Hepatocyte (in vitro differentiated cells): ENCODE results near the gene ABLIM1. TPM values are rescaled to one million over a fixed set of nuclear protein-coding genes. Genes with fewer than 3 reads are reported as not detected.

Experiments
- DNase-seq: peaks from one replicate; pipeline ENCODE4 v3.0.0-alpha.2; 2016; ENCODE audit warnings: low spot score
- H2AFZ ChIP-seq: fragments of 200-600 bp; sonication (generic); 2 replicates; pipeline ENCODE4 v1.6.0; 2016; ENCODE audit warnings: antibody characterized with exemption, mild to moderate bottlenecking
- H3K27ac ChIP-seq: fragments of 200-600 bp; sonication (generic); 2 replicates; pipeline ENCODE4 v1.5.1; 2016; ENCODE audit warnings: mild to moderate bottlenecking
- H3K27me3 ChIP-seq: fragments of 200-600 bp; sonication (generic); 2 replicates; pipeline ENCODE4 v1.6.1; 2016
- H3K36me3 ChIP-seq: fragments of 200-600 bp; sonication (generic); replicated peaks from 2 replicates; pipeline ENCODE4 v1.5.1; 2016; ENCODE audit warnings: low read depth; ENCODE audit not compliant: insufficient read depth
- H3K4me1 ChIP-seq: fragments of 200-600 bp; sonication (generic); 2 replicates; pipeline ENCODE4 v1.5.1; 2016; ENCODE audit warnings: mild to moderate bottlenecking, moderate library complexity; ENCODE audit not compliant: insufficient read depth
- H3K4me2 ChIP-seq: fragments of 200-600 bp; sonication (generic); 2 replicates; pipeline ENCODE4 v1.6.0; 2016
- H3K4me3 ChIP-seq: fragments of 200-600 bp; sonication (generic); 2 replicates; pipeline ENCODE4 v1.5.1; 2016; ENCODE audit warnings: mild to moderate bottlenecking
- H3K79me2 ChIP-seq: fragments of 200-600 bp; sonication (generic); 2 replicates; pipeline ENCODE4 v1.6.0; 2017; ENCODE audit warnings: mild to moderate bottlenecking
- H3K9me2 ChIP-seq: fragments of 200-600 bp; sonication (generic); replicated peaks from 2 replicates; pipeline ENCODE4 v1.6.0; 2017; ENCODE audit warnings: mild to moderate bottlenecking; ENCODE audit not compliant: insufficient read depth
- H3K9me3 ChIP-seq: fragments of 200-600 bp; sonication (generic); 2 replicates; pipeline ENCODE4 v1.5.1; 2016; ENCODE audit warnings: low read depth, mild to moderate bottlenecking
- H4K20me1 ChIP-seq: fragments of 200-600 bp; sonication (generic); 2 replicates; pipeline ENCODE4 v1.6.0; 2016; ENCODE audit warnings: mild to moderate bottlenecking; ENCODE audit not compliant: insufficient read depth, poor library complexity, severe bottlenecking
- EZH2 ChIP-seq: fragments of 200-600 bp; sonication (generic); IDR thresholded peaks from 2 replicates; pipeline ENCODE4 v1.6.1; 2016; ENCODE audit warnings: antibody characterized with exemption, mild to moderate bottlenecking, borderline replicate concordance
- EZH2phosphoT487 ChIP-seq: fragments of 200-600 bp; sonication (generic); IDR thresholded peaks from one replicate; pipeline ENCODE4 v1.6.1; 2018; ENCODE audit warnings: antibody characterized with exemption, mild to moderate bottlenecking, low read depth, moderate library complexity; ENCODE audit not compliant: unreplicated experiment, severe bottlenecking
- WGBS: methylation state at CpG from one replicate; pipeline ENCODE4 v1.1.6; 2016; ENCODE audit warnings: low lambda C conversion rate; ENCODE audit errors: missing lambda C conversion rate; 5-methylcytosine and 5-hydroxymethylcytosine counted together
- polyA plus RNA-seq: library from polyadenylated mRNA; unstranded; fragments of >200 nt; fragmentation: Nextera tagmentation; extraction: Ambion mirVana; gene quantifications from 2 replicates; pipeline ENCODE4 v1.2.1, GENCODE V29; 2016
- total RNA-seq: library from RNA; depleted of rRNA; stranded (reverse); fragments of >200 nt; gene quantifications from 2 replicates; pipeline ENCODE4 v1.2.3, GENCODE V29; 2014
- TF ChIP-seq, protein P1 (sequence below): fragments of 200-600 bp; sonication (generic); IDR thresholded peaks from 2 replicates; pipeline ENCODE4 v1.5.1; 2016; ENCODE audit warnings: antibody characterized with exemption, mild to moderate bottlenecking; ENCODE audit not compliant: poor library complexity

Gene ABLIM1
- total and polyA plus RNA-seq, 2 experiments from 2014 or later: 20.8 to 31.6 TPM

- H3K36me3 ChIP-seq: no peaks in the 10 kb centered on the region
- 67% methylated on average over 5 of the region's 5 CpGs for WGBS
- TF ChIP-seq EZH2 (no peak), EZH2phosphoT487 (no peak)
- TF ChIP-seq, protein P1, sequence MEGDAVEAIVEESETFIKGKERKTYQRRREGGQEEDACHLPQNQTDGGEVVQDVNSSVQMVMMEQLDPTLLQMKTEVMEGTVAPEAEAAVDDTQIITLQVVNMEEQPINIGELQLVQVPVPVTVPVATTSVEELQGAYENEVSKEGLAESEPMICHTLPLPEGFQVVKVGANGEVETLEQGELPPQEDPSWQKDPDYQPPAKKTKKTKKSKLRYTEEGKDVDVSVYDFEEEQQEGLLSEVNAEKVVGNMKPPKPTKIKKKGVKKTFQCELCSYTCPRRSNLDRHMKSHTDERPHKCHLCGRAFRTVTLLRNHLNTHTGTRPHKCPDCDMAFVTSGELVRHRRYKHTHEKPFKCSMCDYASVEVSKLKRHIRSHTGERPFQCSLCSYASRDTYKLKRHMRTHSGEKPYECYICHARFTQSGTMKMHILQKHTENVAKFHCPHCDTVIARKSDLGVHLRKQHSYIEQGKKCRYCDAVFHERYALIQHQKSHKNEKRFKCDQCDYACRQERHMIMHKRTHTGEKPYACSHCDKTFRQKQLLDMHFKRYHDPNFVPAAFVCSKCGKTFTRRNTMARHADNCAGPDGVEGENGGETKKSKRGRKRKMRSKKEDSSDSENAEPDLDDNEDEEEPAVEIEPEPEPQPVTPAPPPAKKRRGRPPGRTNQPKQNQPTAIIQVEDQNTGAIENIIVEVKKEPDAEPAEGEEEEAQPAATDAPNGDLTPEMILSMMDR: no peak
- no peak overlapping the region for H3K27ac ChIP-seq
- DNase-seq: no peak
- peaks cover 7% of the 10 kb centered on the region for H3K4me1 ChIP-seq
- no peak overlapping the region for H3K4me2 ChIP-seq
- H2AFZ ChIP-seq: no peak overlapping the region
- no peak overlapping the region for H3K4me3 ChIP-seq
- no peaks in the 10 kb centered on the region for H3K9me2 ChIP-seq
- H3K79me2 ChIP-seq: no peaks in the 10 kb centered on the region
- peaks cover 21% of the 10 kb centered on the region for H3K27me3 ChIP-seq
- no peaks in the 10 kb centered on the region for H4K20me1 ChIP-seq
- H3K9me3 ChIP-seq: no peaks in the 10 kb centered on the region
Measured at GRCh38 chr10:114408968-114409444, 249.1 kb downstream of the ABLIM1 start.

- Histone ChIP-seq H3K9me2 (no peaks in the 10 kb centered on the region), H3K79me2 (no peaks in the 10 kb centered on the region), H4K20me1 (no peaks in the 10 kb centered on the region), H3K9me3 (no peaks in the 10 kb centered on the region), H3K4me3 (no peak overlapping the region), H3K27ac (no peak overlapping the region), H2AFZ (no peak overlapping the region), H3K36me3 (no peaks in the 10 kb centered on the region), H3K4me1 (peaks cover 12% of the 10 kb centered on the region), H3K4me2 (no peak overlapping the region), H3K27me3 (peaks cover 28% of the 10 kb centered on the region)
- no peak for DNase-seq
- 83% methylated on average over 12 of the region's 12 CpGs for WGBS
- TF ChIP-seq, protein P1: no peak
Measured at GRCh38 chr10:114408112-114408967, 249.7 kb downstream of the ABLIM1 start.

DNA sequence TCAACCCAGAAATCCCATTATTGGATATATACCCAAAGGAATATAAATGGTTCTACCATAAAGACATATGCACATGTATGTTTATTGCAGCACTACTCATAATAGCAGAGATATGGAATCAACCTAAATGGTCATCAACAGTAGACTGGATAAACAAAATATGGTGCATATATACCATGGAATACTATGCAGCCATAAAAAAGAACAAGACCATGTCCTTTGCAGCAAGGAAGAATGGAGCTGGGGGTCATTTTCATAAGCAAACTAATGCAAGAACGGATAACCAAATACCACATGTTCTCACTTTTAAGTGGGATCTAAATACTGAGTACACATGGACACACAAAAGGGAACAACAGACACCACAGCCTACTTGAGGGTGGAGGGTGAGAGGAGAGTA lies 251.6 kb downstream of the ABLIM1 start:
- H3K9me3 ChIP-seq: no peaks in the 10 kb centered on the region
- no peaks in the 10 kb centered on the region for H3K9me2 ChIP-seq
- no peak overlapping the region for H3K4me3 ChIP-seq
- H3K4me1 ChIP-seq: peaks cover 28% of the 10 kb centered on the region
- no peak for DNase-seq
- TF ChIP-seq, protein P1: no peak
- TF ChIP-seq EZH2phosphoT487 (no peak), EZH2 (no peak)
- no peaks in the 10 kb centered on the region for H4K20me1 ChIP-seq
- peaks cover 47% of the 10 kb centered on the region for H3K27me3 ChIP-seq
- H2AFZ ChIP-seq: no peak overlapping the region
- 97% methylated on average over 1 of the region's 1 CpG for WGBS
- H3K27ac ChIP-seq: no peak overlapping the region
- no peaks in the 10 kb centered on the region for H3K36me3 ChIP-seq
- H3K79me2 ChIP-seq: no peaks in the 10 kb centered on the region
- no peak overlapping the region for H3K4me2 ChIP-seq
